LNCAP (cell line): ENCODE results near the gene NXPH4.

Source experiments
- CTCF ChIP-seq: fragments of 450-650 bp; IDR thresholded peaks from 2 replicates; pipeline ENCODE4 v1.5.1; 2017; ENCODE audit warnings: mild to moderate bottlenecking

The NXPH4 gene

DNA sequence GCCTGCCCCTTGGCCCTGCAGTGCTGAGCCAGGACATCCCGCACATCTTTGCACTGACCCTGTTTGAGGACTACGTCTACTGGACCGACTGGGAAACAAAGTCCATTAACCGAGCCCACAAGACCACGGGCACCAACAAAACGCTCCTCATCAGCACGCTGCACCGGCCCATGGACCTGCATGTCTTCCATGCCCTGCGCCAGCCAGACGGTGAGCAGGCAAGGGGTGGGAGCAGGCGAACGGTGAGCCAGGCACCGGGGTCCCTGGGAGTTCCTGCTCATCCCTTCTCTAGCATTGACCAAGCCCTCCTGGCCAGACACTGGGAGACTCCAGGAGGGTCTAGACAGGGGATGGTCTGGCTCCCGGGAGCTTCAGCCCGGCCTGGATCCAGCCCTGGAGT lies 17.4 kb upstream of the NXPH4 start:
- TF ChIP-seq CTCF, result no peak

GRCh38 chr12:57200497-57200896 lies 16.1 kb upstream of the NXPH4 start:
- TF ChIP-seq CTCF, result no peak

- TF ChIP-seq CTCF, result no peak
Observed at GRCh38 chr12:57201219-57201618, 15.4 kb upstream of the NXPH4 start.

GRCh38 chr12:57201631-57202030 lies 15.0 kb upstream of the NXPH4 start:
- TF ChIP-seq CTCF, result no peak

GRCh38 chr12:57202321-57202720 lies 14.3 kb upstream of the NXPH4 start:
- no peak for TF ChIP-seq CTCF

DNA sequence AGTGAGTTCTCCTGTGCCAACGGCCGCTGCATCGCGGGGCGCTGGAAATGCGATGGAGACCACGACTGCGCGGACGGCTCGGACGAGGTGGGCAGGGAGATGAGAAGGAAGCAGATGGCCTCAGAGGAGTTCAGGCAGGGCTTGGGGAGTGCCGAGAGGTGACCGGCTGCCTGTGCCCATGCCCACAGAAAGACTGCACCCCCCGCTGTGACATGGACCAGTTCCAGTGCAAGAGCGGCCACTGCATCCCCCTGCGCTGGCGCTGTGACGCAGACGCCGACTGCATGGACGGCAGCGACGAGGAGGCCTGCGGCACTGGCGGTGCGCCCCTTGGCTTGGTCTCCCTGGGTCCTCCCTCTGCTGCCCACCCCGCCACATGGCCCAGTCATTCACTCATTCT lies 13.4 kb upstream of the NXPH4 start:
- no peak for TF ChIP-seq CTCF

DNA sequence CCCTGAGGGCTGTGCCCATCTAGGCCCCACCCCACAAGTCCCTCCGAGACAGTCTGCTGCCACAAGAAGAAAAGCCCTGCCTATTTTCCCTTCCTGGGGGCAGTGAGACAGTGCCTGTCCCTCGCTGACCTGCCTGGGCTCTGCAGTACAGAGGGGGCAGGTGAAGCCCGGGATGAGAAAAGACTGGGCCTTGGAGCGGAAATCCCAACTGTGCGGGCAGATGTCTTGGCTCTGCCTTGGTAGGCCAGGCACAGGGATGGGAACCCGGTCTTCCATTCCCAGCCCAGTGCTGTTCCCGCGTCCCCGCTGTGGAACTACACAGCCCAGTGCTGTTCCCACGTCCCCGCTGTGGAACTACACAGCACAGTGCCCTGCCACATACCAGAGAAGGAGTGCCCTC lies 12.8 kb upstream of the NXPH4 start:
- TF ChIP-seq CTCF, result no peak

- TF ChIP-seq CTCF, result no peak
Observed at GRCh38 chr12:57204454-57204853, 12.1 kb upstream of the NXPH4 start.
